Measurements from ENCODE around the gene NBR1. TPM values are rescaled to one million over a fixed set of nuclear protein-coding genes. Genes with fewer than 3 reads are reported as not detected.

Gene NBR1
- total and polyA plus RNA-seq, 2 of the 8 experiments (the other 6 are each of a cell fraction or from before 2014, with no cell fraction given): 13.5 to 36.0 TPM

DNA sequence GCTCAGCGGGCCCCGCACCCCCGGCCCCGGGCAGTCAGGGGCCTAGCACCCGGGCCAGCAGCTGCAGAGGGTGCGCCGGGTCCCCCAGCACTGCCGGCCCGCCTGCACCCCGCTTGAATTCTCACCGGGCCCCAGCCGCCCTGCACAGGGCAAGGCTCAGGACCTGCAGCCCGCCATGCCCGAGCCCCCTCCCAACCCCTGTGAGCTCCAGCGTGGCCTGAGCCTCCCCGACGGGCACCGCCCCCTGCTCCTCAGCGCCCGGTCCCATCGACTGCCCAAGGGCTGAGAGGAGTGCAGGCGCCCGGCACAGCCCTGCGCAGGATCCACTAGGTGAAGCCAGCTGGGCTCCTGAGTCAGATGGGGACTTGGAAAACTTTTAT is 44.1 kb upstream of the NBR1 start:
- TF ChIP-seq SP4 (IDR thresholded peaks at IDR 0.05; ENCODE audit: low read length): no peak
- no peak for TF ChIP-seq FOSL1 (IDR thresholded peaks at IDR 0.05; ENCODE audit: insufficient read depth, low read depth, low read length)
- TF ChIP-seq SUZ12 (IDR thresholded peaks at IDR 0.05; ENCODE audit: low read length): no peak
- TF ChIP-seq HDAC6 (IDR thresholded peaks at IDR 0.05; ENCODE audit: low read depth, low read length): no peak
- TF ChIP-seq CHD1 (IDR thresholded peaks at IDR 0.05; ENCODE audit: low read depth, low read length): no peak
- Histone ChIP-seq H3K4me2 (ENCODE audit: insufficient read depth in 1 of 2, low read depth in 2 of 2, low read length in 2 of 2) (no peak overlapping the region; a peak in 1 of 4 replicates), H3K9ac (replicated peaks in 1 of 4; ENCODE audit: extremely low read depth in 1 of 4, low read depth in 3 of 4, low read length in 3 of 4) (no peak overlapping the region), H3K27me3 (replicated peaks in 1 of 4; ENCODE audit: control insufficient read depth in 3 of 4, extremely low read depth in 1 of 4, insufficient read depth in 3 of 4, low read length in 3 of 4) (no peaks in the 10 kb centered on the region), H3K36me3 (ENCODE audit: control insufficient read depth in 2 of 4, insufficient read depth in 4 of 4, low read length in 3 of 4) (peaks cover 0 to 10% (median 6%) of the 10 kb centered on the region in 4 experiments; a peak in 4 of 8 replicates), H3K4ac (replicated peaks; ENCODE audit: insufficient read length, low read depth, low read length) (no peak overlapping the region), H3K79me1 (ENCODE audit: low read depth, low read length) (no peaks in the 10 kb centered on the region; the same call in 1 of the 2 replicates), H3K14ac (ENCODE audit: insufficient read length) (no peak overlapping the region), H3K4me3 (ENCODE audit: extremely low read depth in 1 of 4, insufficient read depth in 2 of 4, low read depth in 3 of 4, low read length in 4 of 4) (no peak overlapping the region), H4K8ac (ENCODE audit: extremely low read depth, insufficient read depth, low read length) (no peak overlapping the region), H4K91ac (replicated peaks; ENCODE audit: insufficient read length, low read length) (no peak overlapping the region), H3K9me3 (ENCODE audit: insufficient read depth in 2 of 2, low read depth in 1 of 2, low read length in 1 of 2) (peaks cover 0 to 7% of the 10 kb centered on the region in 2 experiments; a peak in 1 of 4 replicates), H3K27ac (ENCODE audit: low read depth, low read length) (no peak overlapping the region), H3K23ac (ENCODE audit: insufficient read length) (no peak overlapping the region), H2AK5ac (ENCODE audit: low read depth, low read length) (no peak overlapping the region), H3K23me2 (ENCODE audit: low read depth, low read length) (peaks cover 6% of the 10 kb centered on the region), H3K4me1 (replicated peaks in 1 of 4; ENCODE audit: control insufficient read depth in 3 of 4, insufficient read depth in 4 of 4, low read length in 3 of 4) (peaks cover 0 to 4% (median 3%) of the 10 kb centered on the region in 4 experiments; a peak in 4 of 7 replicates), H3K56ac (replicated peaks; ENCODE audit: insufficient read length, low read depth, low read length) (no peak overlapping the region), H2BK12ac (ENCODE audit: low read depth, low read length) (no peak overlapping the region), H2BK120ac (replicated peaks; ENCODE audit: low read depth, low read length) (no peak overlapping the region), H3K18ac (ENCODE audit: extremely low read depth, low read length) (no peak overlapping the region), H2AFZ (ENCODE audit: low read length) (no peak overlapping the region), H2BK20ac (ENCODE audit: low read length) (no peak overlapping the region), H2BK15ac (ENCODE audit: low read length) (no peak overlapping the region), H4K5ac (ENCODE audit: insufficient read length, low read depth, low read length) (no peak overlapping the region), H3K79me2 (ENCODE audit: control insufficient read depth in 1 of 2, insufficient read depth in 2 of 2, low read length in 2 of 2) (peaks cover 0 to 30% of the 10 kb centered on the region in 2 experiments; a peak in 2 of 4 replicates), H4K20me1 (replicated peaks in 1 of 2; ENCODE audit: control insufficient read depth in 1 of 2, insufficient read depth in 2 of 2, low read length in 2 of 2) (no peaks in the 10 kb centered on the region), H2BK5ac (ENCODE audit: low read depth, low read length) (no peak overlapping the region)
- CTCF ChIA-PET (ENCODE audit: partially characterized antibody): interaction anchor here (1.2 to 1.3 kb wide), 2 partner anchors 11 to 129 kb away, joined by 3 to 4 read pairs; partner anchors contain the start of gene RPL27
- 100% methylated on average over 14 of the region's 24 CpGs; no CpG with 5 or more reads in 1 of the 2 experiments for WGBS, 2 experiments (ENCODE audit: extremely low coverage in 1 of 2, insufficient coverage in 1 of 2, insufficient read length in 1 of 2, insufficient replicate concordance in 2 of 2, low coverage in 1 of 2, low lambda C conversion rate in 2 of 2, missing lambda C conversion rate in 1 of 2)
- no peak for FAIRE-seq
- POLR2A ChIA-PET (ENCODE audit: partially characterized antibody): interaction anchor here (0.8 to 5.5 kb wide), 12 partner anchors 11 to 188 kb away, joined by 3 to 29 read pairs (median 4); partner anchors contain the start of genes NBR1, RPL27 and VAT1
- DNase-seq (ENCODE audit: low read depth in 1 of 2, low spot score in 2 of 2): no peak
